ENCODE results near the gene KLRC4.
"Not testable (repeated sequence)": the region's sequence is repeated elsewhere in the genome, so short reads cannot be mapped to it uniquely, and the experiment has no call there.

Gene KLRC4

DNA sequence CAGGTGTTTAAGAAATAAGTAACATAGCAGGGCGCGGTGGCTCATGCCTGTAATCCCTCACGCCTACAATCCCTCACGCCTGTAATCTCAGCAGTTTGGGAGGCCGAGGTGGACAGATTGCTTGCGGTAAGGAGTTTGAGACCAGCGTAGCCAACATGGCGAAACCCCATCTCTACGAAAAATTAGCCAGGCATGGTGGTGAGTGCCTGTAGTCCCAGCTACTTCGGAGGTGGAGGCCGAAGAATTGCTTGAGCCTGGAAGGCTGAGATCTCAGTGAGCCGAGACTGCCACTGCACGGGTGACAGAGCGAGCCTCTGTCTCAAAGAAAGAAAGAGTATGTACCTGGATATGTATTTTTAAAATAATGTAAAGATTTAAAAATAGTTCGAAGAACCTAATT is 13.4 kb downstream of the KLRC4 start:
- DNase-seq: not testable (repeated sequence)

DNA sequence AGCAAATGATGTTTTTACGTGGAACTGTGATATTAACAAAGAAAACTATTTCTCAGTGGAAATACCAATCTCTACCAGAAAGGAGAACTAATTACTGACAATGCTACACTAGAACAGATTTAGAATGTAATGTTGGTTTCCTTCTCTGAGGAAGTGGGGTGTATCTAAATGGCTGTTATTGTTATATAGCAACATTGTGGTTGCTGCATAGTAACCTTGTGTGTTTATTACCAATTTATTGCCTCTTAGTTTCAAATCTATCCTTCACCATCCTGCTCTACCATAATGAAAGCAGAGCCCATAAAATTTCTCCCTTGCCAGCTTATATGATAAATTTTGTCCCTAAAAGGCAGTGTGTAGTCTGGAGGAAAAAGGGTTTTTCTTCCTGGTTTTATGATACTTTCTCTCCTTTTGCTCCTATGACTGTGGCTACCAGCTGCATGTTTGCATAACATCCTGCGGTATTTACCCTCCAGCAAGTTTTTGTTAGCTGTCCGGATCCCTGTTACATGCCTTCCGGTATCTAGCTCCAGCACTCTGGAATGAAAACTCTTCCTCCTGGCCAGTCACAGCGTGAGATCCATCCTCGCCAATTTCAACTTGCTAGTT is 14.1 kb downstream of the KLRC4 start:
- peak; percentile 74 for DNase-seq

DNA sequence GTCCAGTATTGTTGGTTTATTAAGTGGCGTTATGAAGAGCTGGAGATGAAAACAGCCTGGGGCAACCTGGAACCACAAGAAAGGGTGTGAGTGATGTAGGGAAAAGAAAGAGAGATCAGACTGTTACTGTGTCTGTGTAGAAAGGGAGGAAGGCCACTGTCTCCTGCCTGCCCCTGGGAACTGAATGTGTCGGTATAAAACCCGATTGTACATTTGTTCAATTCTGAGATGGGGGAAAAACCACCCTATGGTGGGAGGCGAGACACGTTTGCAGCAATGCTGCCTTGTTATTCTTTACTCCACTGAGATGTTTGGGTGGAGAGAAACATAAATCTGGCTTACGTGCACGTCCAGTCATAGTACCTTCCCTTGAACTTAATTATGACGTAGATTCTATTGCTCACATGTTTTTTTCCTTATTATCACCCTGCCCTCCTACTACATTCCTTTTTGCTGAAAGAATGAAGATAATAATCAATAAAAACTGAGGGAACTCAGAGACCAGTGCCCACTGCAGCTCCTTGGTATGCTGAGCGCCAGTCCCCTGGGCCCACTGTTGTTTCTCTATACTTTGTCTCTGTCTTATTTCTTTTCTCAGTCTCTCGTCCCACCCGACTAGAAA is 14.9 kb downstream of the KLRC4 start:
- not testable (repeated sequence) for DNase-seq

DNA sequence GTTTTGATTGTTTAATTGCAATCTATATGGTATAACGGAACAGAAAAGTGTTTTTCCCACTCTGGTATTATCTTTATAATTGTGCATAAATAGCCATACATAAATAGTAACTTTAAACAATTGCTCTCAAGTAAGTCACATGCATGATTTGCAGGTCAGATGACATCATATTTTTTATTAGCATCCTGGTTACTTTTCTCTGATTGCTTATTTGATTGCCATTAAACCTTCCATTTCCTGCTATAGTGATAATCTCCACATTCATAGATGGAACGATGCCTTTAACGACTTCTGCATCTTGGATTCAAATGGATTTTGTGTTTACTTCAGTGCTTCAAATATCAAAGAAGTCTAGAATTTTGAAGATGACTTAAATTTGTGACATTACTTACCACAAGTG is 16.3 kb downstream of the KLRC4 start:
- no peak for DNase-seq

DNA sequence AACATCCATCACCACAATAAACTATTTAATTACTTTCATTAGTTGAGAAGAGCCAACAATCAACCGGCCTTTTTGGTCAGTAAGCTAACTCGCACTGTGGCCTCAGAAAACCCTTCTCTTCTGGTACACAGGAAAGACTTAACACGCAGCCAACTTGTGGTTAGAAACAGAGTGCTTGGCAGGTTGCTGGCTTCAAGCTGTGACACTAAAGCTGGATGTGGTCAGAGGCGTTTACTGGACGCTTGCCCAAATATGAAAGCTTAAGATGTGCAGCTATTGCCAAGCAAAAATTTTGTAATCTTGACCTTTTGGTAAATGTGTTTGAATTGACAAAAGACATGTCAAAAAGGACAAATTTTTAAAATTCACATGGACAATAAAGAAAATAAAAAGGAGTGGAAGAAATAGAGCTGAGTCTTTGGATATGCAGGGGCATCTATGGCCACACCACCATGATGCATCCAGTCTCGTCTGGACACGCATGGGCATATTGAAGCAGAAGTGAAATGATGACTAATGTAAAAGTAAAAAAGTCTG is 17.1 kb downstream of the KLRC4 start:
- no peak for DNase-seq

DNA sequence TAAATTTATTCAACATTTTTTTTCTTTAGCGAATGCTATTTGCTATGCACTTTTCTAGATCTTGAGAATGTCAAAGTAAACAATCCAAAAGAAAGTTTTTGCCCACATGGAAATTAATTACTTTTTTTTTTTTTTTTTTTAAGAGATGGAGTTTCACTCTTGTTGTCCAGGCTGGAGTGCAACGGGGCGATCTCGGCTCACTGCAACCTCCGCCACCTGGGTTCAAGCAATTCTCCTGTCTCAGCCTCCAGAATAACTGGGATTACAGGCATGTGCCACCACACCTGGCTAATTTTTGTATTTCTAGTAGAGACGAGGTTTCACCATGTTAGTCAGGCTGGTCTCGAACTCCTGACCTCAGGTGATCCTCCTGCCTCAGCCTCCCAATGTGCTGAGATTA is 18.6 kb downstream of the KLRC4 start:
- not testable (repeated sequence) for DNase-seq

DNA sequence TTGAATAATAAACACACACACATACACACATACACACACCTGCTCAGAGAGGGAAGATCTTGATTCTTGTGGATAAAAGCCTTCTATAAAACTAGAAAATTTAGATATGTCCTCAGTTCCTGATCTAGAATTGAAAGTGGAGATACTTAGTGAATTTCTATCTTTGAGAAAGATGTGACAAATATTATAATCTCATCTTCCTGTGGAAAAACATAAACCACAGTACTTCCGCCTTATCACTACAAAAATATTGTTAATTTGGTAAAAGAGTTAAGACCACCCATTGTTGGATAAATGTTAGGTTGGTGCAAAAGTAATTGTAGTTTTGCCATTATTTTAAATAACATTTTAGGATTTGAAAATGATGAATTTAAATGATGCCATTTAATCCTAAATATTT is 19.7 kb downstream of the KLRC4 start, which contains the start of gene KLRK1:
Gene KLRK1 (minus strand): TSS at position 138 of the 400 bp plus-strand sequence. CDS start 1,231 bp downstream, outside the sequence.
- no peak for DNase-seq

DNA sequence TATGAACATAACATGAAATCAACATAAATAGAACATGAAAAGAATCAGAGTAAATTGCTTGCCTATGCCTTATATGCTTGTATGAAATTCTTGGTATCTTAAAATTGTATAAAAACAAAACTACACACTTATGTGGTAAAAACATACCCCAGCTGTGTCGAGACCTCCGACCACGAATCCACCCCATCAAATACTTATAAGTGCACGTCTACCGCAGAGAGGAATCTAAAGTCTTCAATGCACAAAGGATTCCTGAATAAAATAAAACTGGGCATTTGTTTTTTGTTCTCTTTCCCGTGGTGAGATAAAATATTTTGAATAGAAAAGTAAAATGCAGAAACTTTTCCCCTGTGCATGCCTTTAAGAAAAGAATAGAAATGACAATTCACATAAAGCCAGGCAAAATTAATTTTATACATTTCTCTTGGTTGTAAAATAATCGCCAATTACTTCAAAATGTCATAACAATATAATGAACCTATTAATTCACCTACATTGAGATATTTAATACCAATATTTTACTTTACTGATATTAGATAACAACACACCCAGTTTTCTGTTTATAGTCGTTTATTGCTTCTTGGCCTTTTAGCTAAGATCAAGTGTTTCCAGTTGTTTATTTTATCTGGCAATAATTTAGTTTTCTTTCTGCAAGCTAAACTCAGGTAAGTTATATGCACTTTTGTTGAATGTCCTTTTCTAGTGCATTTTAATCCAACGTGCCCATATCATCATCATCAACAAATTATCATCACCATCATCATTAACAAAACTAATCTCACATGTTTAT is 20.7 kb downstream of the KLRC4 start:
- DNase-seq: no peak

DNA sequence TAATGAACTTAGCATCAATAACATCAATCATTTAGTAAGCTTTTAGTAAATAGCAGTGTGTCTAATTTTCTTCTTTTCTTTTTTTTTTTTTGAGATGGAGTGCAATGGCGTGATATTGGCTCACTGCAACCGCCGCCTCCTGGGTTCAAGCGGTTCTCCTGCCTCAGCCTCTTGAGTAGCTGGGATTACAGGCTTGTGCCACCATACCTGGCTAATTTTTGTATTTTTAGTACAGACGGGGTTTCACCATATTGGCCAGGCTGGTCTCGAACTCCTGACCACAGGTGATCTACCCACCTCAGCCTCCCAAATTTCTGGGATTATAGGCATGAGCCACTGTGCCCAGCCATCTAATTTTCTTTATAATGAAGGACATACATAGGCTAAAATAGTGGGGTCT is 22.1 kb downstream of the KLRC4 start:
- not testable (repeated sequence) for DNase-seq

DNA sequence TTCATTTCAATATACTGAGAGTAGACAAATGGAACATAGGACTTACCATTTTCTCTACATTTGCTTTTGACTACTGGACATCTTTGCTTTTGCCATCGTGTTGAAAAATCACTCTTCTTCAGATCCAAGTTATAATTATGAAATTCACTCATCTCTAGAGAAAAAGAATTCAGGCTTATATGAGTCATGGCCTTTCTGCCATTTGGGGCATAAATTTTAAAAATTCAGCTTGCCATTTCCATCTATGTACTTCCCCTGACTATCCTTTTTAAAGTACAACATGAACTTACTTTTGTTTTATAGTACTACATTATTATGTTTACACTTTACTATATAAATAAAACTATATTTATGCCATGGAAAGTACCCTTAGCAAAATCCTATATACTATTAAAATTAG is 22.7 kb downstream of the KLRC4 start:
- no peak for DNase-seq

DNA sequence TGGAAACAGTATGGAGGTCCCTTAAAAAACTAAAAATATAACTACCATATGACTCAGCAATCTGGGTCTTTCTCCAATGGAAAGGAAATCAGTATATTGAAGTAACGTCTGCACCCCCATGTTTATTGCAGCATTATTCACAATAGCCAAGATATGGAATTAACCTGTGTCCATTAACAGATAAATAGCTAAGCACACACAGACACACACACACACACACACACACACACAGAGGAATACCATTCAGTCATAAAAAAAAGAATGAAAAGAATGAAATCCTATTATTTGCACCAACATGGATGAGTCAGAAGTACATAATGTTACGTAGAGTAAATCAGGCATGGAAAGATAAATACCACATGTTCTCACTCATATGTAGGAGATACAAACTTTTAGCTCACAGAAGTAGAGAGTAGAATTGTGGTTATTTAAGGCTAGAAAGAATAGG is 24.4 kb downstream of the KLRC4 start:
- DNase-seq: no peak

DNA sequence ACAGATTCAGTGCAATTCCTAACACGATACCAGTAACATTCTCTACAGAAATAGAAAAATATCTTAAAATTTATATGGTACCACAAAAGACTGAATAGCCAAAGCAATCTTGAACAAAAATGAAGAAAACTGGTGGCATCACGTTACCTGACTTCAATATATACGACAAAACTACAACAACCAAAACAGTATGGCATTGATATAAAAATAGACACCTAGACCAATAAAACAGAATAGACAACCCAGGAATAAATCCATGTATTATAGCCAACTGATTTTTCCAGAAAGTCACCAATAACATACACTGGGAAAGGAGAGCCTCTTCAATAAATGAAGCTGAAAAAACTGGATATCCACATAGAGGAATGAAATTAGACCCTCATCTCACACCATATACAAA is 25.4 kb downstream of the KLRC4 start:
- no peak for DNase-seq

DNA sequence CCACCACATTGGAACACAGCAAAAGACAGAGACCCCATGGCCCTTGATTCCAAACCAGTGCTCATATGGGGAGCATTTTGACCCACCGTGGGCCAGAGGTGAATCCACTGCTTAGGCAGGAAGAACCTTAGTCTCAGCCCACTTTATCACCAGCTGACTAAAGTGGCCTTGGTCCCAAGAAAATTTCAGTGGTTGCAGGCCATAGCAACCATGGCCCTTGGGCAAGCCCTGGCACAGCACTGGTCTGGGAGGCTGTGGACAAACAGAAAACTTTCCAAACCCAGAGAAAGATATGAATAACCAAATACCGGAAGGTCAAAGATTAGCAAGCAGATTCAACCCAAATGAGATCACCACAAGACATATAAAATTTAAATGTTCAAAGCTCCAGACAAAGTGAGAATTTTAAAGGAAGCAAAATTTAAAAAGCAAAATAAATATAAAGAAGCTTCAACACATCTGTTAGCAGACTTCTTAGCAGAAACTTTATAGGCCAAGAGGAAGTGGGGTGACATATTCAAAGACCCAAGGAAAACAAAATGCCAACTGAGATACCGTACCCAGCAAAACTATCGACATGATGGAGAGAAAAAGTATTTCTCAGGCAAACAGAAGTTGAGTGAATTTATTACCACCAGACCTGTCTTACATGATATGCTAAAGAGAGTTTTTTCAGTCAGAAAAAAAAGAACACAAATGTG is 27.5 kb downstream of the KLRC4 start:
- DNase-seq: no peak

DNA sequence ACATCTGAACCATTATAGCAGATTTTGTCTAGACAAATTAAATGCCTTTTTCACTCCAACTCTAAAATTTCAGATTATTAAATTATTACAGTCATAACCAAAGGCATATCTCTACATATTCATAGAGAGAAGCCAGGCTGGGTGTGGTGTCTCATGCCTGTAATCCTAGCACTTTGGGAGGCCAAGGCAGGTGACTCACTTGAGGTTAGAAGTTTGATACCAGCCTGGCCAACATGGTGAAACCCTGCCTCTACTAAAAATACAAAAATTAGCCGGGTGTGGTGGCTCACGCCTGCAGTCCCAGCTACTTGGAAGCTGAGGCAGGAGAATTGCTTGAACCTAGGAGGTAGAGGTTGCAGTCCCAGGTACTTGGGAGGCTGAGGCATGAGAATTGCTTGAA is 30.8 kb downstream of the KLRC4 start:
- not testable (repeated sequence) for DNase-seq

DNA sequence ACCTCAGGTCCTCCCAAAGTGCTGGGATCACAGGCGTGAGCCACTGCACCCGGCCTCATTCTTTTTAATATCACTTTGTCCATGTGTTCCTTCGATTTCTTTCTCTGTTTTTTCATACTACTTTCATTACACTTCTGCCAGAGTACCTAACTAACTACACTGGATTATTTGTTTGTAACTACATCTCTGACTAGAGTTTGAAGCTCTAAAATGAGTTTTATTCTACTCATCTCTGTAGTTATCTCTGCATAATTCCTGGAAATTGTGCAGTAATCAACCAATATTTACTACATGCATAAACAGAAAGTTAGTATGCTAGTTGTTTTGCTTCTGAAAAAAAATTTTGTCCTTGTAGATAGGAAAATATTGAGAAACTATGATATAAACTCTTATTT is 34.9 kb downstream of the KLRC4 start:
- DNase-seq: no peak

DNA sequence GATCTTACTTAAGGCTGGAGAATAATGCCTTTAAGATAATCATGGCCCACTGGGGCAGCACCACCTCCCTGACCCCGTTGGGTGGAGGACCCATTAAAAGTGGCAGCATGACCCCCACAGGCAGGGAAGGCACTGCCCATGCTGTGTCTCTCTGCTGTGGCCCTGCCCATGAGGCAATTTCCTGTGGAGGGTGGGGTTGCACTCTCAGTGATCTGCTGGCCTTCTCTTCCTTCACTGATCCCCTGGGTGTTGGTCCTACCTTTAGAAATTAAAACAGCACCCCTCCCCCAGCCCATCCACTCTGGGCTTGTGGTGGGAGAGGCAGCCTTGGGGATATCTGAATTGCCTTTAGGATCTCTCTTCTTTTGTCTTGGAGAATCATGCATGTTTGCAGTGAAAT is 37.0 kb downstream of the KLRC4 start:
- DNase-seq: no peak

DNA sequence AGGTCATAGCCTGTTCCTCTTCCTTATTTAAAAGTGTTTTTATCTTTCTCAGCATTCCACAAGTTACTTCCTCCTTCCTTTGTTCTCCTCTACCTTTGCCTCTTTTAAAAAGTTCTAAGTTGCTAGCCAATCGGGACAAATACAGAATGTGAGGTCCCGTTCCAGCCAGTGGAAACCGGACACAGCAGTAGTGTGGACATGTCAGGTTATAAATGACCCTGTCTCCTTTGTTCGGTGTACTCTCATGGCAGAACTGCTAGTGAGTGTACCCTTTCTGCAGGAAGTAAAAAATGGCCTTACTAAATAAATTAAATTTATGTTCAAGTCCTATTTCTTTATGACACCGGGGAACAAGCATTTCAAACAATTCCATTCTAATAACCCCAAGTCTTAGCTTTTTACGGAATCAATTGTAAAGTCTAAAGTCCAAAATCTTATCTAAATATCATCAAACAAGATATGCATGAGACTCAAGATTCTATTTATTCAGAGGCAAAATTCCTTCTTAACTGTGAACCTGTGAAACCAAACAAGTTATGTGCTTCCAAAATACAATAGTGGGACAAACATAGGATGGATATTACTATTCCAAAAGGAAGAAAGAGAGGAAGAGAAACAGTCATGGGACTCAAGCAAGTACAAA is 37.5 kb downstream of the KLRC4 start:
- not testable (repeated sequence) for DNase-seq

DNA sequence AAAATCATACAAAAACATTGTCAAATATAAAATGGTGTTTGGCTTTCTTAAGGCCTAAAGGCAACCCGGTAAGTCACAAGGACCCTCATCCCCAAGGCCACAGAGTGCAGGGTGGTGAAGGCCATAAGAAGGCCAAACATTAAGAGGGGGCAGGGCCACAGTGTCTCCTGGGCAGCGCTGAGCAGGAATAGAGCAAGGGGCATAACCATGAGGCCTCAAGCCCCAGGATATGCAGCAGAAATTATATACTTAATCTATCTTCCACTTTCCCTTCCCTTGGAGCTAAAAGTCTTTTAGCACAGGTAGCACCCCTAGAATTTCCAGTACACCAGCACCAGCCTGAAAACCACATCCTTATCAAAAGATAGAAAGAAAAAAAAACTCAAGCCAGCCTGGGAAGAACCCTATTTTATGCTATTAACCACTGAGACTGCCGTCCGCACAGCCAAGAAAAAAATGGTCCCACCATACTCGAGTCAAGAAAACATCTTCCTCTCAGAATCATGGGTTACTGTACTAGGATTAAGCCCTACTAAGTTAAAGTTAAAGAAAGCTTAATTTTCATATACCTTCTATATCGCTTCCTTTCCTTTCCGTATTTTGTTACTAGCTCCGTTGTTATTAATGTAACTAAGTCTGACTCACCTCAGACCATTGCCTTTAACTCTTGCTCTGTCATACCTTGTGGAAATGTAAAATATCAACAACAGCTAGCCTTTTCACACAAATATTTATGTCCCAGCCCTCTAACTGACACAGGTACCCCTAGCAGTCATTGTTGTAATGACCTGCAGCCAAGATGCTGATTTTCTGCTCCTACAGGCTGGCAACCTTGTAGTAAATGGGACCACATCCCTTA is 39.8 kb downstream of the KLRC4 start:
- DNase-seq: no peak

DNA sequence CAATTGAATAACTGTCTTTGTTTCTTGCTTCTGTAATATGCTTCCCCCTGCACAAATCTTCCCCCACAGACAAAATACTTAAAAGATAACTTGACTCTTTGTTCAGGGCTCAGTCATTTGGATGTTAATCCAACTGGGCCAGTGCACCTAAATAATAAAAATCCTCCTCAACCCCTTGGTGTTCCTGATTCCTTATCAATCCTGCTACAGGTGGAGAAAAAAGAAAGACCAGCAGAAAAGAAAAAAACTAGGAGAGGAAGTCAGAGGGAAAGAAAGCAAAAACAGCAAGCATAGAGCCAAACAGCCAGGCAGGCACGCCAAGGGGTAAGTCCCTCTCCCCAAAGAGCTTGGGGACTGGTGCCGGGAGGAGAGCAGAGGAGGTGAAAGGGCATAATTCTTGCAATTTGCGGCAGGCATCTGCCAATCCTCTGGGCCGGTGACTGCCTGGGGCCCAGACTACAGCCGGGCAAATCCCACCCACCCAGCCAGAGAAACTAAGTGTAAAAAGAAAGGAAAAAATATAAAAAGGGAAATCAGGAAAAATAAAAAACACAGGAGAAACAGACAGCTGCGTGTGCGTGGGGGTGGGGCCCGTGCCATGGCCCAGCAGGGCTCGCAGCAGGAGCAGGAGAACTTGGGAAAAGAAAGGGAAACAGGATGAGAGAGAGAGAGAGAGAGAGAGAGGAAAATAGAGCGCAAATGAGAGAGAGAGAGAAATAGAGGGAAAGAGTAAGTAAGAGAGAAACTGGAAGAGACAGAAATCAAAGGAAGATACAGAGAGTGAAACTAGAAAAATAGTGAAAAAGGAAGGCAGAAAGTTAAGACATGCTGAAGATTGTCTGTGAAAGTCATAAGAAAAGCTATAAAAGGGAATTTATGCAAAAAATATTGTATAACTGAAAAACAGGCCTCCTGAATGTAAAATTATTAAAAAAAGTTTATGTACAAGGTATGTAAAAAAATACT is 41.1 kb downstream of the KLRC4 start:
- DNase-seq: no peak

DNA sequence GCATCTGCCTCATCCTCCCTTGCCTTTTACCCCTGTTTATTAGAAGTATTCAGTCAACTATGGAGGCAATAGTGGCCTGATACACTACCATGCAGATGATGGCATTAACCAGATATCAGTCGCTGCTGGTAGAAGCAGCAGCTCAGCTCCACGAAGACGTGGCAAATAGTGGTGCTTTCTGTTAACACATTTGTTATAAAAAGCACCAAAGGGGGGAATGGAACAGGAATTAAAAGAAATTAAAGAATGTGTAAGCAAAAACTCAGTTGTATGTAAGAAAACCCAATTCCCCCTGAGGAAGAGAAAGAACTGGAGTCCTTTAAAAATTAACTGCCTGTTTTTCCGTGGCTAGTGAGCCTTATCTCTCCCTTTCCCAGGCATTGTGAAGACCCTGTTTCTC is 41.8 kb downstream of the KLRC4 start:
- not testable (repeated sequence) for DNase-seq

All from amniotic stem cell (primary cell).